Mammary epithelial cell (primary cell): ENCODE data around the gene LAMTOR2.

ENCODE experiments used
- EZH2 ChIP-seq: IDR thresholded peaks from 2 replicates; pipeline ENCODE4 v1.6.1; 2012; ENCODE audit warnings: low read length, inconsistent platforms, borderline replicate concordance
- TF ChIP-seq, protein P1 (sequence below), 2 donors: IDR thresholded peaks in 1 of 2; conservative IDR thresholded peaks in 1 of 2; 2 replicates each; pipeline ENCODE4 v1.5.1; 2011 to 2012; ENCODE audit warnings: inconsistent platforms in 2 of 2, low read length in 2 of 2, mild to moderate bottlenecking in 2 of 2, control low read depth in 1 of 2, low read depth in 1 of 2; ENCODE audit not compliant: insufficient read depth in 1 of 2; ENCODE audit errors: extremely low read depth in 1 of 2

DNA sequence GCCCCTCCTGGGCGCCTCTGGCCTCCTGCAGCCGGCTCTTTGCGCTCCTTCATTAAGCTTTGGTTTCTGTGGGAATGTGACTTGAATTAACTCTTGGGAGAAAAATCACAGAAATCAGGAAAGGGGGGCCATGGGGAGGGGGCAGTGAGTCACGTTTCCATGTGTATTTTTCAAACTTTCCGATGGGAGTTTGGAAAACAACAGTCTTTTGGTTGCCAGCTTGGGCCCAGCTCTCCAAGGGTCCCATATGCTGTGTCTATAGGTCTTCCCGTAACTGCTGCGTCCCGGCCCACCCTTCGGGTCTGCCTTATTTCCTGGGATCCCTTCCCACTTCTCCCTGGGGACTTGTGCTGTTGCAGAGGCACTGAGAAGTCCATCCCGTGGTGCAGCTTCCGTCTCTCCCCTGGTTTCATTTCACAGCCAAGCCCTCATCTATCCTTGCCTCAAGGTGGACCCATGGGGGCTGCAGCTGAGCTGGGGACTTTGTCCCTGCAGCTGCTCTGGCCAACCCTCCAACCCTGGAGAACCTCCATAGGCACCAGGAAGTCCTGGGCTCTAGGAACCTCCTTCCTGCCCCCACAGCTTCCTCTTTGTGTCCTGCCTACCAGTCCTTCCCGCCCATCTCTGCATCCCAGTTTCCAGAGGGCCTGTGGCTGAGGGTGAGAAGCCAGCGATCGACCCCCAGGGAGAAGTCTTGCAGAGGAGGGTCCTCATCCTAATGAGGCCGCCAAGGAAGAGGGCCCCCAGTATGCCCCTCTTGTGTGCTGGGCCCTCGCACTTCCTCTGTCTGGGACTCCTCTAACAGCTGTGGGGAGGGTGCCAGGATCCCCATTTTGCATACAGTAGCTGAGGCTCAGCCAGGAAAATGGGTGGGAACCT is 48.3 kb downstream of the LAMTOR2 start:
- TF ChIP-seq, protein P1, sequence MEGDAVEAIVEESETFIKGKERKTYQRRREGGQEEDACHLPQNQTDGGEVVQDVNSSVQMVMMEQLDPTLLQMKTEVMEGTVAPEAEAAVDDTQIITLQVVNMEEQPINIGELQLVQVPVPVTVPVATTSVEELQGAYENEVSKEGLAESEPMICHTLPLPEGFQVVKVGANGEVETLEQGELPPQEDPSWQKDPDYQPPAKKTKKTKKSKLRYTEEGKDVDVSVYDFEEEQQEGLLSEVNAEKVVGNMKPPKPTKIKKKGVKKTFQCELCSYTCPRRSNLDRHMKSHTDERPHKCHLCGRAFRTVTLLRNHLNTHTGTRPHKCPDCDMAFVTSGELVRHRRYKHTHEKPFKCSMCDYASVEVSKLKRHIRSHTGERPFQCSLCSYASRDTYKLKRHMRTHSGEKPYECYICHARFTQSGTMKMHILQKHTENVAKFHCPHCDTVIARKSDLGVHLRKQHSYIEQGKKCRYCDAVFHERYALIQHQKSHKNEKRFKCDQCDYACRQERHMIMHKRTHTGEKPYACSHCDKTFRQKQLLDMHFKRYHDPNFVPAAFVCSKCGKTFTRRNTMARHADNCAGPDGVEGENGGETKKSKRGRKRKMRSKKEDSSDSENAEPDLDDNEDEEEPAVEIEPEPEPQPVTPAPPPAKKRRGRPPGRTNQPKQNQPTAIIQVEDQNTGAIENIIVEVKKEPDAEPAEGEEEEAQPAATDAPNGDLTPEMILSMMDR (conservative IDR thresholded peaks at IDR 0.05 in 1 of 2, IDR thresholded peaks at IDR 0.05 in 1 of 2; ENCODE audit: extremely low read depth in 1 of 2, insufficient read depth in 1 of 2, low read depth in 1 of 2, low read length in 2 of 2) = no peak
- TF ChIP-seq EZH2 = no peak
